NT2/D1 (cell line): ENCODE results near the gene CNNM1.

Experiments used
- YY1 ChIP-seq: IDR thresholded peaks from 2 replicates; pipeline ENCODE4 v1.6.1; 2011; ENCODE audit not compliant: insufficient read length, insufficient read depth
- ZNF274 ChIP-seq: IDR thresholded peaks from 2 replicates; pipeline ENCODE4 v1.6.1; 2011; ENCODE audit warnings: mild to moderate bottlenecking, low read depth, low read length

- TF ChIP-seq YY1 (no peak), ZNF274 (no peak)
Measured at GRCh38 chr10:99304862-99305229, 24.3 kb upstream of the CNNM1 start.
